ENCODE results near the gene CHST3. TPM values are rescaled to one million over a fixed set of nuclear protein-coding genes. Genes with fewer than 3 reads are reported as not detected.
"Not testable (repeated sequence)": the region's sequence is repeated elsewhere in the genome, so short reads cannot be mapped to it uniquely, and the experiment has no call there.

CHST3 gene
- polyA plus RNA-seq, 1 donor, result 12.4 TPM

DNA sequence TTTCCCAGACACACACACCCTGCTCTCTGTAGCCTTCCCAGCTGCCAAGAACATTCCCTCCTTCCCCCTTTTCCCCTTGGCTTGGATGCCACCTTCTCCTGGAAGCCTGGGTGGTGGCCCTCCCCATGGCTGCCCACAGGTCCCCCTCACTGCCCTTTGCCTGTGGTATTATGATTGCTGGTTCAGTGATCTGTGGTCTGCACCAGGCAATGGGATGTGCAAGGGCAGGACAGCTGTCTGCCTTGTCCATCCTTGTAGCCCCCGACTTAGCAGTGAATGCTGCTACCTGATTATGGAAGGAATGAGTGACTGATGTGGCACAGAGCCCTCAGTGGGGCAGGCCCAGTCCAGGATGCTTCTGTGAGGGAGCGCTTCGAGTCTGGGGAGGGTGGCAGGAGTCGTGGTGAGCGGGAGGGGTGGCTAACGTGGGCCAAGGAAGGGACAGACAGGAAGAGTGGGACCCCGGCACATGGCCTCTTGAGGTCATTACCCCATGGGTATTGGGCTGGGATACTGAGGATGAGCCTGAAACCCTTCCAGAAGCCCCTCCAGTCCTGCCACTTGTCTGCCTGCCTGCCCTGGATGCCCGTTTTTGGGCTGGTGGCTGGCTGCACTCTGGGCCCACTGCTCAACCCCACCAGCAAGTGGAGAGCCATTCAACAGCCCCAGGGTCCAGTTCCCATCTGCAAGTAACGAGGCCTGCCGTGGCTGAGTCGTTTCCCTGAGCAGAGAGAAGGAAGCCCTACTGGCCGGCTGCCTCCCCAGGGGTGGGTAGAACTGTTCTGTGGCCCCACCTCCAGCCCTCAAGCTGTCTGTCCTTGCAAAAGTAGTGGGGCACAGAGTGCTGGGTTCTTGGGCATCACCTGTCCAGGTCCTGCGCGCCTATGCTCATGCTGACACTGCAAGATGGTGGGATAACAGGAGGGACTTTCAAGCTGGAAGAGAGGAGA, 8.8 kb downstream of the CHST3 start:
- no peak for DNase-seq (ENCODE audit: low read depth)

DNA sequence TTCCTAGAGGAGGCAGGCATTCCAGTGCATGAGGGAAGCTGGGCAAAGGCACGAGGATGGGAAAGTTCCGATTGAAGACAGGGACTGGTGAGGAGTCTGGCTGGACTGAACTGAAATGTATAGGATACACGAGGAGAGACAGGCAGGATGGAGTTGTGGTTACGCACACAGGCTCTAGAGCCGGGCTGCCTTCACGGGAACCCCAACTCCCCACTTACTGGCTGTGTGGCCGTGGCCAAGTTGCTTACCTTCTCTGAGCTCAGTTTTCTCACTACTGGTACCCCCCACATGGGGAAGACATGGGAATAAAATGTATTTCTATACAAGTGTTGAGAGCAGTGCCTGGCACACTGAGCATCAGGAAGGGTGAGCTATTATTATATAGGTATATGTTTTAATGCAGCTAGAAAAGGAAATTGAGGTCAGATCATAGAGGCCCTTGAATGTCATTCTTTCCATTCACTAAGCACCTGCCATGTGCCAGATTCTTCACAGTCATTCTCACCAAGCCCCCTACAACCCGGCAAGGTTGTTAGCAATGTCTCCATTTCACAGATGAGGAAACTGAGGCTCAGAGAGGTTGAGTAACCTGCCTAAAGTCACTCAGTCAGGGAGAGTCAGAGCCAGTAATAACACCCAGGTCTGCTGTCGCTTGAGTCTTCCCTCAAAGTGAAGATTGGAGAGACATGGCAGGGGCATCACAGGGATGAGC, 9.7 kb downstream of the CHST3 start:
- no peak for DNase-seq (ENCODE audit: low read depth)

DNA sequence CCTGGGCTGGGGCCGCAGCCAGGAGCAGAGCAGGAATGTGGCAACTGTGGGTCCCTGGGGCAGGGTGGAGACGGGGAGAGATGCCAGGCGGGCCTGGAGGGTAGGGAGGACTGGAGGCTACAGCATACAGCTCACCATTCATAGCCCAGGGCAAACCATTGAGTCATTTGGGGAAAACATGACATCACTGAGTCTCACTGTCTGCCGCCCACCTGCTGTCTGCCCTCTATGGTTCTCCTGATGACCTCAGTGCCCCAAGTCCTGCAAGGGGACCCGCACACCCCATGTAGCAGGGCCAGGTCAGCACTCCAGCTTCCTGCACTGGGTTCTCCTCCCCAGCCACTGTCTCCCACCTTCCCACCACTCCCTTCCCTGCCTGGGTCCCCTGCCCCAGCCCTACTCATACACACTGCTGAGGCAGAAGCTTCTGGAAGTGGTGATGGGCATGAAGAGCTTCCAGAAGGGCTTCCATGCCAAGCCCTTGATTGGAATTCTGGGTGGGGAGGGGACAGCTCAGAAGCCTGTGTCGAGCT, 10.4 kb downstream of the CHST3 start:
- no peak for DNase-seq (ENCODE audit: low read depth)

DNA sequence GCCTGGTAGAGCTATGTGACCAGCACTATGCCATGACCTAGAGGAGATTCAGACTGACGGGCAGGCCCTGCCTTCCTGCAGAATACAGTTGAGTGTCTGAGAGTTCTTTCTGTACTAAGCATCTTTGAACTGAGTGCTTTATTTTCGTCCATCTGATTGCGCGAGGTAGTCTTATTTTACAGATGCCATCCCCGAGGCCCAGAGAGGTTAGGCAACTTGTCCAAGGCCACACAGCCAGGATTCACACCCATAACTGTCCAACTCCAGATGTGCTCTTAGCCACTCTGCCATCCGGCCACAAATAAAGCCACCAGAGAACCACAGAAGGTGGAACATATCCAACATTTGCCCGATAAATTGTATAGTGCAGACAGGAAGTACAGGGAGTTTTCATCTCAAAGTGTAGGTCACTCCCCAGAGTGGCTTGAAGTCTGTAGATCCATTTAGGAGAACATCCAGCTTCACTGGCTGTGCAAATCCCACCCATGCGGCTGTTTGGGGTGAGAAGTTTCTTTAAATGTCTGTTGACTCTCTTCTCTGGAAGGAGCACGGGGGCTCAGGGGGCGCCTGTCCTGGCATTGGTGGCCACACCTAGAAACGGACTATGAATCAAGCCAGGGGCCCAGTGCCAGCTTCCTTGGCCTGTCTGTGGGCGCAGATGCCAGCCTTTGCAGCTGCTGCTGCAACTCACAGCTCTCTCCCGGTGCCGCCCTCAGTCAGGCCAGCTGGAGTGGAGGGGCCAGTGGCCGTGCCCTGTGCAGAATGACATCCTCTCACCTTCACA, 11.1 kb downstream of the CHST3 start:
- no peak for DNase-seq (ENCODE audit: low read depth)

DNA sequence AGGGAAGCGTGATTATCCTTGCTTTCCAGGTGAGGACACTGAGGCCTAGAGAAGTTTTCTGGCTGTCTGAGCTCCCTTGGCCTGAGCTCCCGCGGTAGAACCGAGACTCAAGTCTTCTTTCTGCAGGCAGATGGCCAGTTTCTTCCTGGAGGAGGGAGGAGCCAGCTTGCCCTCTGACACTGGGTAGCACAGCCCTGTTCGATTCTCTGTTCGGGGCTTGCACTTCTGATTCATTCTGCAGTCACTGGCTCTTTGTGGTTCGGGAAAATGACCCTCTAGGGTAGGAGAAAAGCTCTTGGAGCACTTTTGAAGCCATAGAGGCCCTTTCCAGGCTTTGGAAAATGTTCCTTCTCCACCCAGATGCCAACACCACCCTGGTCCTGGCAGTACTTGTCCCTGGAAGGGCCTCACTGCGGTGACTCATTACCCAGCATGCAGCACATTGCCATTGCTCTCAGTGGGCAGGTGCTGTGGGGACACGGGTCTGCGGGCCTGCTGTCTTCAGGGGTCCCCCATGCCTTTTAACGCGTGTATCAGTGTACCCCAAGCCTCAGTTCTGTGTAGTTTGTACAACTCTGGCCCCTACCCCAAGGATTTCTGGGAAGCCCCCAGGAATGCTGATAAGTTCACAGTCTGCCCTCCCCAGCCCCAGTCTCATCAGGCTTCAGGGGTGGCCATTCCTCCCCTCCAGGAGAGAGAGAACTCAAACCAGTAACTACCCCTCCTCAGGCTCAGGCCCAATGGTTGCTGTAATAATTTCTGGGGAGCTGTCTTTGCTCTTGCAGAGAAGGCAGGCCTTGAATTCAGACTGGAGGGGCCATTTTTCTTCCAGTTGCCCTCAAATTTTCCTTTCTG, 11.9 kb downstream of the CHST3 start:
- DNase-seq (ENCODE audit: low read depth), result no peak

DNA sequence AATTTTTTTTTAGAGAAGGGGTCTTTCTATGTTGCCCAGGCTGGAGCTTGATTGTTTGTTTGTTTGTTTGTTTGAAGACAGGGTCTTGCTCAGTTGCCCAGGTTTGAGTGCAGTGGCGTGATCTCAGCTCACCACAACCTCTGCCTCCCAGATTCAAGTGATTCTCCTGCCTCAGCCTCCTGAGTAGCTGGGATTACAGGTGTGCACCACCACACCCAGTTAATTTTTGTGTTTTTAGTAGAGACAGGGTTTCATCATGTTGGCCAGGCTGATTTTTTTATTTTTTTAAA, 13.4 kb downstream of the CHST3 start:
- DNase-seq (ENCODE audit: low read depth), result not testable (repeated sequence)

DNA sequence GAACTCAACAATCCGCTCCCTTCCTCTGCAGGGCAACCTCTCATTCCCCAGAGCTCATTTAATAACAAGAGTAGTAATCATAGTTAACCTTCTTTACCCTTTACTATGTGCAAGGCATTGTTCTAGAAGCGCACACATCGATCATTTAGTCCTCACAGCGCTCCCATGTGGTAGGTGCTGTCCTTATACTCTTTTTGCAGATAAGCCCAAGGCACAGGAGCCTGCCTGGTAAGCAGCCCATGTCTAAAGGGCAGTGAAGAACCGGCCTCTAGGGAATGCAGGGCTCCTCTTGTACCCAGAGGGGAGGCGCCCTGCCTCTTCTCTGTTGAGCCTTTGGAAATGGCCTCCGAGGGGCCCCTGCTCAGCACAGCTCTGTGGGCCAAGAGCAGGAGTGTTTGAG, 14.3 kb downstream of the CHST3 start:
- DNase-seq (ENCODE audit: low read depth), result no peak

DNA sequence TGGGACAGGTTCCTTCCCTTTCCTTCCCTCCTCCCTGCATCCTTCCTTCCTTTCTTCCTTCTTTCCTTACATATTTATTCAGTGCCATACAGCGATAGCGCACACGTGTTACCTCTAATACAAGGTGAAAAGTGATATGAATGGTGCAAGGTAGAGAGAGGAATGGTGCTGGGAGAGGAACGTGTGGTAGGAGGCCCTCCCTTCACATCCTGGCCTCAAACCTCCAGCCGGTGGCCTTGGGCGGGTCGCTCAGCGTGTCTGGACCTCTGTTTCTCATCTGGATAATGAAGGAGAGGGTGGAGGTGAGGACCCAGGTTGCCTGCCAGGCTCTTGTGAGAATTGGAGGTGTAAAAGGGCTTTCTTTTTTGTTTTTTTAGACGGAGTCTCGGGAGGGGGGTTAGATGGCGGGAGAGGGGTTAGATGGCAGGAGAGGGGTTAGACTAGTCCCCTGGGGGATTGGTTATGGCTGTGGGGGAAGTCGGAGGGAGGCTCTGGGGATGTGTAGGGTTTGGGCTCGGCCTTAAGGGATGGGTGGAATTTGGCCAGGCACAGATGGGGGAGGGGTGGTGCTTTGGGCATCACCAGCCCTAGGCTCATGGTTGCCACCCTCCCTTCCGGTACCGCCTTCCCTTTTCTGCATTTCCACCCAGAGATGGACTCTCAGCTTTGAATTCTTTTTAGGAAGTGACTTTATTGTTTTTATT, 14.9 kb downstream of the CHST3 start:
- DNase-seq (ENCODE audit: low read depth), result no peak

DNA sequence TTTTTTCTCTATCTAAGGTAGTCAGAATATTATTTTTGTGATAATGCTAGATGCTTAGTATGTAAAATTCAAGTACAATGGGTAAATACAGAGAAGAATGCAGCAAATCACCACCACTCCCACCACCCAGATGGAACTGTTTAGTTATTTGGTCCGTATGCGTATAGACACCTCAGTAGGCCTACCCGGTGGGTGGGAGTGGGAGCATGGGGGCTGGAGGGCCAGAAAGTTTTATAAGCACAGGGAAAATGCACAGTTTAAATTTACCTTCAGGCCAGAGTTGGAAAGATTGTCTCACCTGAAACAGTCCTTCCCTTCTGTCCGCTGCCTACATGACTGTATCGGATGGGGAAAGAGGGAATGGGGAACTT, 15.5 kb downstream of the CHST3 start:
- no peak for DNase-seq (ENCODE audit: low read depth)

DNA sequence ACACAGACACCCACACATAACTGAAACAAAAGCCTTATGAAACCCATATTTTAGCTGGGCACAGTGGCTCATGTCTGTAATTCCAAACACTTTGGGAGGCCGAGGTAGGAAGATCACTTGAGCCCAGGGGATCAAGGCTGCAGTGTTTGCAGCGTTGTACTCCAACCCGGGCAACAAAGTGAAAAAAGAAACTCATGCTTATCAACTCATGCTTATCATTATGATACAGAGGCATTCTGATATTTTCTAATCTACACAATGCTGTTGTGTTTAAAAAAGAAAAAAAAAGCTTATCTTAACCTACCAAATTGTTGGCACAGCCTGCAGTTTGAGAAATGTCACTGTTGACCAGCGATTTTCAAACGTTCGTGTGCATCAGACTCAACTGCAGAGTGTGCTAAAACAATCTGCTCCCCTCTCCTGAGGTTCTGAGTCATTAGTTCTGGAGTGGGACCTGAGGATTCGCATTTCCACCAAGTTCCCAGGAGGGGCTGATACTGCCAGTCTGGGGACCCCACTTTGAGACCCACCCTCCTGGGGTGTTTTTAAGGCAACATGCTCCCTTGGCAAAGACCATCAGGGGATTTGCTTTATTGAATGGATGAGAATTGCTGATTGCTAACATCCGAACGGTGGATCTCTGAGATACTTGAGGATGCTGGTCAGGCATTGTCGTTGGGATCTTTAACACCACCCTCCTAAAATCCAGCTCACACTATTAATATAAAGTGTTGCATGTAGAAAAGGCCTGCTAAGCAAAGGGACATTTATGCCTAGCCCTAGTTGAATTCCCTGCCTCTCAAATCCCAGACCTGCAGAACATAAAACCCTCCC, 16.2 kb downstream of the CHST3 start:
- no peak for DNase-seq (ENCODE audit: low read depth)

DNA sequence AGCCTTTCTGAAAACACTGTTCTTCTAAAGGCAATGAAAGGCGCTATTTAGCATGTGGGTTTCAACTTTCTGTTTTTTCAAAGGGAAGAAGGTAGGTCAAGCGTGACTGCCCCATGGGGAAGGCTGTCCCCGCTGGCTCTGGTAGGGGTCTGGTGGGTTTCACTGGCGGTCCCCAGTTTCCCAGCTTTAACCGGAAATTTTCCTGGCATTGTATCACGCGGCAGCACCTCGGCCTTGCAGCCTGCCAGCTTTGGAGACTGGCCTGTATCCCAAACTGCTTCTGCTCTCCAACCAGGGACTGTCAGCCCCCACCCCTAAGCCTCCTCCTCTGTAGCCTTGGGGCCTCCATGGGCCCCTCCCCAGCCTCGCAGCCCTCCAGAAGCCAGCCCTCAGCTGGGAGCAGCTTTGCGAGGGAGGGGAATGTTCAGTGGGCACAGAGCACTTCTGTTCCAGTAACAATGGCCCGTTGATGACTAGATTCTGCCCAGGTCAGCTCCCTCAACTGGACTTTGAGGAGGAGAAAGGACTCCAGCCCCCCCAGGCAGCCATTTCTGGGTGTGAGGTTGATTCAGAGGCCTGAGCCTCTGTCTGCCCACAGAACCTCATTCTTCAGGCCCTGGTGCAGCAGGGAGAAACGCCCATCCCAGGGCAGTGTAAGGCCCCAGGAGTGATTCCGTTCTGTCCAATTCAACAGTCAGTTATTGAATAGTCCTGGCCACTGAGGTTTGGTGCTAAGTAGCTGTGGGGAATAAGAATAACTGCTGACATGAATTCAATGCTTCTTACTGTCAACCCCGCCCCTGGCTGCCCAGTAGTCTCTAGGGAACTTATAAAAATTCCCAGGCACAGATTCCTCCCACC, 17.1 kb downstream of the CHST3 start:
- no peak for DNase-seq (ENCODE audit: low read depth)

DNA sequence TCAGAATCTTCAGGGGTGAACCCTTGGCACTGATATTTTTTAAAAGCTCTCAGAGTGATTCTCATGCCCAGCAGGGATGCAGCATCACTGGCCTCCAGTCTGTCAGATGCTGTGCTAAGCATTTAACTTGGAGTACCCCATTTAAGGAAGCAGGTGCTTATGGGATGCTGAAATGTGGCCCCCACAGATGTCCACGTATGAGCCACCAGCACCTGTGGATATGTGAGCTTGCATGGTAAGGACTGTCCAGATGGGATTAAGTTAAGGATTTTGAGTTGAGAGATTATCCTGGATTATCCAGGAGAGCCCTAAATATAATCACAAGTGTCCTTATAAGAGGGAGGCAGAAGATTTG, 17.7 kb downstream of the CHST3 start:
- no peak for DNase-seq (ENCODE audit: low read depth)

DNA sequence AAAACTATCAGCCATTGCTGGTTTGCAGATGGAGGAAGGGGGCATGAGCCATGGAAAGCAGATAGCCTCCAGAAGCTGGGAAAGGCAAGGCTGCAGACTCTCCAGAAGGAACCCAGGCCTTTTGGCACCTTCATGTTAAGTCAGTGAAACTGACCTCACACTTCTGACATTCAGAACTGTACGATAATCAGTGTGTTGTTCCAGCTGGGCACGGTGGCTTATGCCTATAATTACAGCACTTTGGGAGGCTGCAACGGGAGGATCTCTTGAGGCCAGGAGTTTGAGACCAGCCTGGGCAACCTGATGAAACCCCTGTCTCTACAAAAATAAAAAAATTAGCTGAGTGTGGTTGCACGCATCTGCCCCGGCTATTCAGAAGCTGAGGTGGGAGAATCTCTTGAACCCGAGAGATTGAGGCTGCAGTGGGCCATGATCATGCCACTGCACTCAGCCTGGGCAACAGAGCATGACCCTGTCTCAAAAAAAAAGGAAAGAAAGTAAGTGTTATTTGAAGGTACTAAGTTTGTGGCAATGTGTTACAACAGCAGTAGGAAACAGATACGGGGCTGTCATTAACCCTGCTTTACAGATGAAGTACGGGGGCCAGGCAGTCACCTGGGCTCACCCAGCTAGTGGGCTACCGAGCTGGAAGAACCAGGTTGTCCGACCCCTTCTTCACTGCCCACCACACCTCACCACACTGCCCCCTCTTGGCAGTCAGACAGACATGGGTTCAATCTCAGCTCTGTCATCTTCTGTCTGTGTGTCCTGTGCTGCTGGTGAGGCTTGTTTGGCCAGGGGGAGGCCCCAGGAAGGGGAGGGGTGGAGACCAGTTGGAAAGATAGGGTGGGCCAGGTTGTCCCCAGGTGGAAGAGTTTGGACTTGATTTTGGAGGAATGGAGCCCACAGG, 18.3 kb downstream of the CHST3 start:
- DNase-seq (ENCODE audit: low read depth), result no peak

DNA sequence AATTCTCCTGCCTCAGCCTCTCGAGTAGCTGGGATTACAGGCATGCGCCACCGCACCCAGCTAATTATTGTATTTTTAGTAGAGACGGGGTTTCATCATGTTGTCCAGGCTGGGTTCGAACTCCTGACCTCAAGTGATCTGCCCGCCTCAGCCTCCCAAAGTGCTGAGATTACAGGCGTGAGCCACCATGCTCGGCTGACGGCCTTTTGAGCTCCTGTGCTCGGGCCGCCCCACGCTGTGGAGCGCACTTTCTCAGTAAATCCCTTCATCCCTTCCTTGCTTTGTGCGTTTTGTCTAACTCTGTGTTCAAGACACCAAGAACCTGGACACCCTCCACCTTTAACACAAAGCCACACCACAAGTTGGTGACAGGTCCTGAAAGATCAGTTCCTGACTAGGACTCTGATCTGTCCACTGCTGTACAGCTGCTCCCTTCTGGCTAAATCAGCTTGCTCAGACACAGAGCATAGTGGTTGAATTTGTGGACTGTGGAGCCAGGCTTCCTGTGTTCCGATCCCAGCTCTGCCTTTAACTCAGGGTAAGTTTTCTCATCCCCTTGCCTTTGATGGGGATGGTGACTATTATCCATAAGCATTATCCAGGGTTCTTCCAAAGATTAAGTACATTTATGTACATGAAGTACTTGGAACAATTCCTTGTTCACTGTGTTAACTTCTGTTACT, 20.1 kb downstream of the CHST3 start:
- DNase-seq (ENCODE audit: low read depth), result no peak

DNA sequence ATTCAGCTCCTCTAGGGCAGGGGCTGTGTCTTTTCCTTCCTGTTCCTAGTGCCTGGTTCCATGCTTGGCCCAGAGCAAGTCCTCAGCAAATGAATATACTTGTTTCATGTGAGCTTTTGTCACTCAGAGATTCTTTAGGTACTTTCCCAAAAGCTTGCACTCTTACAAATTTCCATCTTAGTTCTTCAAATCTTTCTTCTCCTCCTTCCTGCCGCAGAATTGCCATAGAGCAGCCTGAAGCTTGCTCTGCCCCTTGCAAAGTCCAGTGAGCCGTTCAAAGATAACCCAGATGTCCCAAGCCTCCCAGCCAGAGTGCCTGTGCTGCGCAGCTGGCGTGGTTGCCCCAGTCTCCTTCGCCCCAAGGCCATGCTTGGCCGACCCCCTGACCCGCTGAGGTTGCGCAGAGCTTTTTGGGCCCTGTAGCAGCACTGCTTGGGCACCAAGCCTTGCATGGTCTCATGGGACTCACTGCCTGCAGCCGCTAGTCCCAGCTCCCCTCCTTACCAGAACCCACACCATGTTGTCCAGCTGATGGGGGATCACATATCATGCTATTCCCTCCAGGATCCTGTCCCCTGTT, 20.7 kb downstream of the CHST3 start:
- no peak for DNase-seq (ENCODE audit: low read depth)

DNA sequence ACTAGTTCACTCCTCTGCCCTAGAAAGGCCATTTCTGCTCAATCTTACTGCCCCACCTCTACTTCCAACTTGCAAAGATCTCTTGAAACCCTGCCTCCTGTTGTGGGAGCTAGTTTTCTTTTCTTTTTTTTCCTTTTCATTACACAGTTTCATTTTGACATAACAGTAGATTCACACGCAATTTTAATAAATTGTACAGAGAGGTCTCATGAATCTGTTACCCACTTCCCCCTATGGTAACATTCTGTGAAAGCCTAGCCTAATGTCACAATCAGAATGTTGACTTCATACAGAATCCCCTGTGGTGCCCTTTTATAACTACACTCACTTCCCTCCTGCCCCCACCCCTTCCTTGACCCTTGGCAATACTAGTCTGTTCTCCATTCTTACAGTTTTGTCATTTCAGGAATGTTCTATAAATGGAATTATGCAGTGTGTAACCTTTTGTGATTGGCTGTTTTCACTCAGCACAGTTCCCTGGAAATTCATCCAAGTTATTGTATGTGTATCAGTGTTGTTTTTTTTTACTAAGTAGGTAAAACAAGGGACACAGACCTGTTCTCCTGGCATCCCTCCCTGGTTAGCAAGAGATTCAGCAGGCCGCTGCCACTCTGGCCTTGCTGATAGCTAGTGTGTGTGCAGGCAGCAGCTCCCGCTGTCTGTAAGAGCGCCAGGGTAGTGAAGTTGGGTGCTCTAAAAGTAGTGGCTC, 21.5 kb downstream of the CHST3 start:
- DNase-seq (ENCODE audit: low read depth), result no peak

Measured in forelimb muscle (tissue), 1 donor.